Cardiac fibroblast (primary cell): ENCODE data around the gene ZNF414.

ENCODE experiments used
- DNase-seq, 2 donors: peaks; one replicate each; pipeline versions ENCODE4 v3.0.0 to v3.0.0-alpha.2; 2010; ENCODE audit warnings: low read depth in 2 of 2
- H3K4me3 ChIP-seq, 2 donors: replicated peaks in 1 of 2; 1 replicate in 1 of 2; 2 replicates in 1 of 2; pipeline ENCODE4 v1.5.1; 2011; ENCODE audit warnings: low read depth in 2 of 2, low read length in 2 of 2, mild to moderate bottlenecking in 2 of 2, moderate library complexity in 1 of 2
- CTCF ChIP-seq: IDR thresholded peaks from one replicate; pipeline ENCODE4 v1.5.1; 2011; ENCODE audit warnings: low read depth, mild to moderate bottlenecking, low read length, inconsistent platforms

ZNF414 gene

GRCh38 chr19:8469613-8470368 lies 44.2 kb downstream of the ZNF414 start:
- TF ChIP-seq CTCF, result no peak
- no peak overlapping the region for H3K4me3 ChIP-seq
- DNase-seq, result no peak

- TF ChIP-seq CTCF, result no peak
- no peak overlapping the region for H3K4me3 ChIP-seq
- DNase-seq, result peak in 1 of 2 donors; percentile 25
Observed at GRCh38 chr19:8468761-8469373, 45.1 kb downstream of the ZNF414 start.

GRCh38 chr19:8468124-8468523 lies 45.8 kb downstream of the ZNF414 start:
- no peak overlapping the region for H3K4me3 ChIP-seq
- DNase-seq, result no peak
- TF ChIP-seq CTCF, result no peak

- TF ChIP-seq CTCF, result no peak
- no peak overlapping the region for H3K4me3 ChIP-seq
- no peak for DNase-seq
Observed at GRCh38 chr19:8466018-8466417, 47.9 kb downstream of the ZNF414 start.

GRCh38 chr19:8463365-8463764 lies 50.6 kb downstream of the ZNF414 start:
- no peak overlapping the region for H3K4me3 ChIP-seq
- no peak for TF ChIP-seq CTCF
- DNase-seq, result no peak

GRCh38 chr19:8462571-8462970 lies 51.4 kb downstream of the ZNF414 start:
- no peak for DNase-seq
- no peak overlapping the region for H3K4me3 ChIP-seq
- TF ChIP-seq CTCF, result no peak
